Measurements from ENCODE around the gene LRRN3. TPM values are rescaled to one million over a fixed set of nuclear protein-coding genes. Genes with fewer than 3 reads are reported as not detected.
A peak's percentile ranks its signal among the peaks of the same experiment; 100 is the strongest.

Gene LRRN3
- total and polyA plus RNA-seq, 2 of the 8 experiments (the other 6 are each of a cell fraction or from before 2014, with no cell fraction given), result 0.20 to 0.32 TPM

GRCh38 chr7:111096997-111097396 is 6.1 kb downstream of the LRRN3 start (continued):
- TF ChIP-seq POLR2AphosphoS5 (IDR thresholded peaks at IDR 0.05; ENCODE audit: low read depth, low read length), result no peak
- TF ChIP-seq CBX8 (IDR thresholded peaks at IDR 0.05; ENCODE audit: borderline replicate concordance, low read depth, low read length), result no peak
- TF ChIP-seq SAP30 (IDR thresholded peaks at IDR 0.05; ENCODE audit: insufficient read depth, insufficient replicate concordance, low read length), result no peak
- TF ChIP-seq ATF2 (IDR thresholded peaks at IDR 0.05; ENCODE audit: low read length), result 0 out of 2 replicates have a peak, but pooled peaks have one; percentile 43
- peak; percentile 45; the same call in 1 of the 2 replicates for TF ChIP-seq POU5F1 (IDR thresholded peaks at IDR 0.05; ENCODE audit: low read depth, low read length)
- peak; percentile 73 for TF ChIP-seq CEBPB (IDR thresholded peaks at IDR 0.05; ENCODE audit: low read depth, low read length)
- no peak for TF ChIP-seq ATF3 (IDR thresholded peaks at IDR 0.05; ENCODE audit: insufficient read depth, low read depth, low read length)
- no peak for TF ChIP-seq KDM4A (IDR thresholded peaks at IDR 0.05; ENCODE audit: low read depth, low read length, severe bottlenecking)
- no peak for TF ChIP-seq KDM1A (IDR thresholded peaks at IDR 0.05; ENCODE audit: borderline replicate concordance, low read length)
- TF ChIP-seq PHF8 (conservative IDR thresholded peaks at IDR 0.05; ENCODE audit: low read depth, low read length), result no peak
- peak; percentile 46 to 50 for TF ChIP-seq RAD21 (IDR thresholded peaks at IDR 0.05 in 1 of 2, conservative IDR thresholded peaks at IDR 0.05 in 1 of 2; ENCODE audit: low read depth in 2 of 2, low read length in 2 of 2)

Data from H1 (cell line).